Cardiac muscle cell (in vitro differentiated cells and primary cell): ENCODE measurements around the gene SHISA6. TPM values are rescaled to one million over a fixed set of nuclear protein-coding genes. Genes with fewer than 3 reads are reported as not detected.

Experiments
- DNase-seq, 2 donors: peaks; one replicate each; pipeline versions ENCODE4 v3.0.0 to v3.0.0-alpha.2; 2010 to 2017; ENCODE audit warnings: low read depth in 1 of 2, low spot score in 1 of 2
- H3K27ac ChIP-seq: fragments of 200-600 bp; sonication (generic); 2 replicates; pipeline ENCODE4 v1.5.1; 2016
- H3K27me3 ChIP-seq: fragments of 200-600 bp; sonication (generic); 2 replicates; pipeline ENCODE4 v1.6.0; 2016; ENCODE audit warnings: control low read depth
- H3K36me3 ChIP-seq: fragments of 200-600 bp; sonication (generic); 2 replicates; pipeline ENCODE4 v1.5.1; 2016; ENCODE audit warnings: control low read depth
- H3K4me1 ChIP-seq: fragments of 200-600 bp; sonication (generic); 2 replicates; pipeline ENCODE4 v1.8.1; 2017; ENCODE audit warnings: low read depth, mild to moderate bottlenecking, mixed run types
- H3K4me3 ChIP-seq: fragments of 200-600 bp; sonication (generic); 2 replicates; pipeline ENCODE4 v1.5.1; 2016; ENCODE audit warnings: mild to moderate bottlenecking
- H3K9me3 ChIP-seq: fragments of 200-600 bp; sonication (generic); 2 replicates; pipeline ENCODE4 v1.5.1; 2017; ENCODE audit warnings: low read depth, mild to moderate bottlenecking, control low read depth
- CTCF ChIP-seq: IDR thresholded peaks from 2 replicates; pipeline ENCODE4 v1.5.1; 2012; ENCODE audit warnings: low read depth, mild to moderate bottlenecking, low read length
- polyA plus RNA-seq: library from polyadenylated mRNA; unstranded; fragments of >200 nt; fragmentation: Nextera tagmentation; extraction: Ambion mirVana; gene quantifications from 2 replicates; pipeline ENCODE4 v1.2.1, GENCODE V29; 2016
- total RNA-seq: library from RNA; depleted of rRNA; stranded (reverse); fragments of >200 nt; gene quantifications from 2 replicates; pipeline ENCODE4 v1.2.3, GENCODE V29; 2016

Gene SHISA6
- total and polyA plus RNA-seq, 2 experiments from 2014 or later = 0.17 to 0.45 TPM

GRCh38 chr17:11492511-11492910 is 251.5 kb downstream of the SHISA6 start:
- no peak for TF ChIP-seq CTCF
- Histone ChIP-seq H3K9me3 (no peaks in the 10 kb centered on the region), H3K27me3 (peaks cover 22% of the 10 kb centered on the region), H3K4me1 (no peaks in the 10 kb centered on the region), H3K27ac (no peak overlapping the region), H3K36me3 (no peaks in the 10 kb centered on the region), H3K4me3 (no peak overlapping the region)
- no peak for DNase-seq

GRCh38 chr17:11493936-11494335 is 252.9 kb downstream of the SHISA6 start:
- H3K9me3 ChIP-seq = no peaks in the 10 kb centered on the region
- DNase-seq = no peak
- H3K4me3 ChIP-seq = no peak overlapping the region
- no peak overlapping the region for H3K27ac ChIP-seq
- peaks cover 15% of the 10 kb centered on the region for H3K27me3 ChIP-seq
- no peak for TF ChIP-seq CTCF
- no peaks in the 10 kb centered on the region for H3K36me3 ChIP-seq
- no peaks in the 10 kb centered on the region for H3K4me1 ChIP-seq

- H3K9me3 ChIP-seq = no peaks in the 10 kb centered on the region
- no peaks in the 10 kb centered on the region for H3K4me1 ChIP-seq
- H3K27me3 ChIP-seq = peaks cover 11% of the 10 kb centered on the region
- peak in 1 of 2 donors; percentile 24 for DNase-seq
- no peak overlapping the region for H3K4me3 ChIP-seq
- no peak overlapping the region for H3K27ac ChIP-seq
- TF ChIP-seq CTCF = no peak
- no peaks in the 10 kb centered on the region for H3K36me3 ChIP-seq
These were observed 254.6 kb downstream of the SHISA6 start for GRCh38 chr17:11495613-11496012.

GRCh38 chr17:11499881-11500280 is 258.9 kb downstream of the SHISA6 start:
- no peak for TF ChIP-seq CTCF
- H3K4me3 ChIP-seq = no peak overlapping the region
- H3K4me1 ChIP-seq = no peaks in the 10 kb centered on the region
- H3K36me3 ChIP-seq = no peaks in the 10 kb centered on the region
- H3K27me3 ChIP-seq = peaks cover 5% of the 10 kb centered on the region
- DNase-seq = no peak
- H3K27ac ChIP-seq = no peak overlapping the region
- H3K9me3 ChIP-seq = no peaks in the 10 kb centered on the region

- no peak for DNase-seq
- Histone ChIP-seq H3K36me3 (no peaks in the 10 kb centered on the region), H3K4me3 (no peak overlapping the region), H3K27me3 (no peaks in the 10 kb centered on the region), H3K9me3 (no peaks in the 10 kb centered on the region), H3K4me1 (no peaks in the 10 kb centered on the region), H3K27ac (no peak overlapping the region)
- TF ChIP-seq CTCF = no peak
These were observed 262.5 kb downstream of the SHISA6 start for GRCh38 chr17:11503308-11504035.
